HG02938 (cell line): Measurements from ENCODE around the gene NPHP4.

Experiments
- ATAC-seq: cut with Tn5 transposase; IDR thresholded peaks from one replicate; pipeline ENCODE4 v1.9.1; 2021; ENCODE audit warnings: mild to moderate bottlenecking, moderate library complexity; ENCODE audit not compliant: unreplicated experiment

Gene NPHP4

GRCh38 chr1:5915587-5916571 lies 76.3 kb downstream of the NPHP4 start:
- no peak for ATAC-seq

- ATAC-seq = no peak
Observed at GRCh38 chr1:5914676-5915365, 77.4 kb downstream of the NPHP4 start.

GRCh38 chr1:5913876-5914275 lies 78.3 kb downstream of the NPHP4 start:
- ATAC-seq = no peak

DNA sequence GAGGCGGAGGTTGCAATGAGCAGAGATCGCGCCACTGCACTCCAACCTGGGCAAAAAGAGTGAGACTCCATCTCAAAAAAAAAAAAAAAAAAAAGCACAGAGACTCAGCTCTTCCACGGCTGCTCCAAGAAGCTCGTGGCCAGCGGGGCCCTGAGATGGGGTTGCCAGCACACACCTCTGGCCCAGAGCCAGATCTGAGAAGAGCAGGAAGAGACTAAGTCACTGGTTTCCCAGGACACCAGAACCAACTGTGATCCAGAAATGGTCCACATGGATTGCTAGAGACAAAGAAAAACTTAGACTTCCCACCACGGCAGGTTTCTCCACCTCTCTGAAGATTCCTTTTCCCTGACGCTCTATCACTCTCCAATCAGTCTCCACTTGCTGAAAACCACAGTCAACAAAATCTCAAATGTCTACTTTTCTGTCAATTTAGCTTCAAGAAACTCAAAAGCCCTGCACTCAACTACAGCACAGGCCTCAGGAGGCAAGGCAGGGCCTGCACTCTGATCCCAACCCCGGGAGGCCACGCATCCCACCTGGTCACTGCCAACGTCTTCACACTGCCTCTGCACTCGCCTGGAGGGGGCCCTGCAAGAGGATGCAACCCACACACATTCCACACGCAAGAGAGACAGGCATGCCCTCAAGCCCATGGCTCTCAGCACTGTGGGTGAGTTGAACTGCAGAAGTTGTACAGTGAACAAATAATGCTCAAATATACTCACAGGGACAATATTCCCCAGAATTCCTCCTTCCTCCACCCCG lies 79.0 kb downstream of the NPHP4 start:
- no peak for ATAC-seq

- ATAC-seq = no peak
Observed at GRCh38 chr1:5911871-5912271, 80.4 kb downstream of the NPHP4 start.

DNA sequence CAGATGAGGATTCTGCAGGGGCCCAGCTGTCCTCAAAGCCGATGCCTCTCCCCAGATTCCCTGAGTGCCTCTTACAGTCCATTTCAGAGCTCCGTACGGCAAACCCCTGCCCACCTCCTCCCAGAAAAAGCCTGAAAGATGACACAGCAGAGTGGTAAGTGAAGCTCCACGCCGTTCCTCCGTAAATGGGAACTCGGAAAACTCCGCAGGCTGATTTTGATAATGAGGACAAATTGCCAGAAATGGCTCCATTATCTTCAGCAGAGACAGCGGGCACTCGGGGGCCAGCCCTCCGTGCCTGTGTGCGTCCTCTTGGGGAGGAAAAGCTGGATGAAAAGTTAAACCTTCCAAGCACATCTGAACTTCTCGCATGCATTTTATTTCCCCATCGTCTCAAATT lies 81.1 kb downstream of the NPHP4 start:
- no peak for ATAC-seq

DNA sequence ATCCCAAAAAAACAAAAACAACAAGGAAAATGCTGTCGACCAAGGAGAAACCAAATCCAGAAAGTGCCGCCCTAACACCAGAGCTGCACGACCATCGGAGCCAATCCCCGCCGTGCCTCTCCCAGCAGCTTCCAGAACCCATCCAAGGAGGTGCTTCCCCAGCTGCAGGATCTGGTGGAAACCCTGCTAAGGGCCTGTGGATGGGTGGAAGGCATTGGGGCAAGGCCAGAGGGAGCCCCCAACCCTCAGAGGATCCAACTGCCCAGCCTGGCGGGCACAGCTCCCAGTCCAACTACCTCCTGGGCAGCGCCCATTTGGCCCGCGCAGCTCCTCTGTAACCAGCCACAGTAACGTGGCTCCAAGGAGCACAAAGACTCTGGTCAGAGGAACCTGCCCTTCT lies 81.6 kb downstream of the NPHP4 start:
- ATAC-seq = no peak

DNA sequence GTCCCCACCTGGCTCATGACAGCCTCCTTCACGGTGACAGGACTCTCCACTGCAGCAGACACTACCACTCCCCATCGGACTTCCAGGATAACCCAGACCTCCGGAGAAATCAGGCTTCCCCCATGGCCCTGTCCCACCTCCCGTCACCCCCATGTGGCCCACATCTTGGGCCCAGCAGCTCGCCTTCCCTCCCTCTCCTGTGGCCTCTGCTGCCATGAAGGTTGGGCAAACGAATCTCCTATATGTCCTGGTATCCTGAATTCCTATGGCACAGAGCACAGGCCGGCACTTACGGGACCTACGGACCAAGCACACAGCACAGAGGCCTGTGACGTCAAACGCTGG lies 82.0 kb downstream of the NPHP4 start:
- no peak for ATAC-seq

GRCh38 chr1:5909576-5910275 lies 82.5 kb downstream of the NPHP4 start:
- ATAC-seq = no peak

GRCh38 chr1:5908461-5909375 lies 83.5 kb downstream of the NPHP4 start:
- ATAC-seq = no peak

DNA sequence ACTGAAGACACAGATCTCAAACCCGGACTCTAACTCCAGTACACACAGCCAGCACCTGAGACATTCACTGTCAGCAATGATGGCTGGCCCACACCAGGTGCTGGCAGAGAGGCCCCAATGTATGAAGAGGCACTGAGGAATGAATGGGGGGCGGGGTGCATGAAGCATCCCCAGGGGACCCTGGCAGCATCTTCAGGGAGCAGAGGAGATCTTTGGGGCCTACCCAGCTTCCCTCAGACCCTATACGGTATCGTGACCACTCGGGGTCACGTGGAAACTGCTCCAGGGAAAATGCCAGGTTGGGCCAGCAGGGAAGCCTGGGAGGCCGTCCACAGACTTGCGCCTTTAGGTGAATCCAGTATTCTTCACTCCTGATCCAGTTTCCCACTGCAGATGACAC lies 84.3 kb downstream of the NPHP4 start:
- ATAC-seq = no peak

DNA sequence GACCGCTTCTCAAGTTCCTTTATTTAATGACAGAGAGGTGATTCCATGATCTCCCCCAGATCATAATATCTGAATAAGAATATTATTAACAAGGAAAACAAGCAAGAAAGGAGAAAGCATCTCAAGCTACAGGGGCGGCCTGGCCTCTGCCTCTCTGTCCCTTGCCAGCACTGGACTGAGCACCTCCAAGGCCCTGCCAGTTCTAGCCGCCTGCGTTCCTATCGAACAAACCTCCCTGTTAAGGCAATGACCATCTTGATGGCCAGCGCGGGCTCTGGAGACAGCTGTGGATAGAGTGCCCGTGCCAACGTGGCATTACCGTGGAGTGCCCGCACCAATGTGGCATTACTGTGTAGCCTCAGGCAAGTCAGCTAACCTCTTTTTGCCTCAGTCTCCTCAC lies 84.8 kb downstream of the NPHP4 start:
- ATAC-seq = no peak

DNA sequence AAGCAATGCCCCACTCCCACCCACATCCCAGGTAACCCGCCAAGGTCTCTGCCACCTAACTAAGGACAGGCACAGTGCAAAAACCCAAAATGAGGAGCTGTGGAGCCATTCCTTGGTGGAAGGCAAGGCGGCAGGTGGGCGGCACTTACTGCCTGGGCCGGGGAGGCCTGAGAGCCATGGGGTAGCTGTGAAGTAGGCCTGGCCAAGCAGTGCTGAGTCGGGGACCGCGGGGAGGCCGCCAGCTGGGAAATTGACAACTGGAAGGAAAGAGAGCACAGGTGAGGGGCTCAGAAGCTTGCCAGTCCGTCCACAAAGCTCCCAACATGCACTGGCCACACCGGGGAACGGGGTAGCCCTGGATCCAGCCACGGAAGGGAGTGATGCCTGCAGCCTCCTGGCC lies 85.3 kb downstream of the NPHP4 start:
- ATAC-seq = no peak

GRCh38 chr1:5906116-5906515 lies 86.1 kb downstream of the NPHP4 start:
- no peak for ATAC-seq

DNA sequence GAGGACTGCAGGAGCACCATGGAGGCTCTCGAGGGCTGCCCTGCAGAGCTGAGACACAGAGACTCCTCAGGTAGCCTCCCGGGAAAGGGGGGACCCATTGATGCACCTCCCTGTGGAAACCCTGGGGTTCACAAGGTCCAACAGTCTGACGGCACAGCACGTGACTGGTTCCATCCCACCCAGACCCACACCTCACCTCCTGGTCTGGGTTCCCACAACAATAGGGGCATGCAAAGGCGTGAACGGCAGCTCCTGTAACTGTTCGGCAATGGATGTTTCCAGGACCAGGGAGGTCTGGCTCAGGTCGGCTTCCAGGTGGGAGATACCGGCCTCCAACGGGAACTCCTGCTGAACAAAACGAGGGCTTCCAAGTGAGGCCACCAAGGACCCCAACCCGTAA lies 86.8 kb downstream of the NPHP4 start:
- ATAC-seq = no peak

- ATAC-seq = no peak
Observed at GRCh38 chr1:5904551-5904950, 87.7 kb downstream of the NPHP4 start.

- ATAC-seq = no peak
Observed at GRCh38 chr1:5903680-5904079, 88.5 kb downstream of the NPHP4 start.

- no peak for ATAC-seq
Observed at GRCh38 chr1:5903031-5903430, 89.2 kb downstream of the NPHP4 start.

DNA sequence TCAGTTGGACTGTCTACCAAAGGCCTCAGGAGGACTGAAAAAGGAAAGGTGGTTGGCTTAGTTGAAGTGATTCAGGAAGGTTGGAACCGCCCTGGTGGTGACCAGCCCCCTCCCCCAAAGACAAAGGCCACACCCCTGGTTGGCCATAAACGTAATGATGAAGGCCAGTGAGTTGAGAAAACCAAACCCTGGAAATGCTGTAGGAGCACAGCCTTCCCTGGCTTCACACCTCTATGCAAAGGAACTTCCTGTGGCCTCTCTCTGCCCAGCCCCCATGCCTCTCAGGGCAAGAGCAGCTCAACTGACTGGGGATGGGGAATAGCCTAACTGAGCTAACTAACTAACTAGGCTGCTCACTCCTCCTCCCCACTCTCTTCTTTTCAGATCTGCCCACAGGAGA lies 90.4 kb downstream of the NPHP4 start:
- ATAC-seq = no peak

GRCh38 chr1:5901150-5901549 lies 91.1 kb downstream of the NPHP4 start:
- no peak for ATAC-seq
